H1 (cell line): ENCODE measurements around the gene ZNF350. TPM values are rescaled to one million over a fixed set of nuclear protein-coding genes. Genes with fewer than 3 reads are reported as not detected.

Source experiments
- CTCF ChIA-PET: fragments of 300-600 bp; sonication (Branson Sonifier 250); formaldehyde crosslinking; loops from one replicate; lab custom pipeline; 2021; ENCODE audit not compliant: partially characterized antibody; lab: Charles Lee
- POLR2A ChIA-PET: fragments of 300-600 bp; sonication (Branson Sonifier 250); formaldehyde crosslinking; loops from one replicate; lab custom pipeline; 2021; ENCODE audit warnings: inconsistent platforms; ENCODE audit not compliant: partially characterized antibody; lab: Charles Lee
- DNase-seq, 2 experiments: peaks; one replicate each; pipeline versions ENCODE4 v3.0.0 to v3.0.0-alpha.2; 2010 to 2022; ENCODE audit warnings: low spot score in 2 of 2, low read depth in 1 of 2, mixed read lengths in 1 of 2
- FAIRE-seq: peaks from 2 replicates; lab custom pipeline; 2011; peaks lifted over from hg19 to GRCh38; lab: Jason Lieb, UNC
- H2AFZ ChIP-seq: 2 replicates; pipeline ENCODE4 v1.8.1; 2012; ENCODE audit warnings: low read length, inconsistent platforms
- H2AK5ac ChIP-seq: 2 replicates; pipeline ENCODE4 v1.6.1; 2013; ENCODE audit warnings: low read depth, low read length
- H2BK120ac ChIP-seq: replicated peaks from 2 replicates; pipeline ENCODE3; 2013; ENCODE audit warnings: low read depth, low read length, inconsistent platforms
- H2BK12ac ChIP-seq: 2 replicates; pipeline ENCODE4 v1.6.1; 2013; ENCODE audit warnings: low read depth, low read length
- H2BK15ac ChIP-seq: 2 replicates; pipeline ENCODE4 v1.6.1; 2013; ENCODE audit warnings: low read length
- H2BK20ac ChIP-seq: 2 replicates; pipeline ENCODE4 v1.6.1; 2013; ENCODE audit warnings: low read length
- H2BK5ac ChIP-seq: 2 replicates; pipeline ENCODE4 v1.6.1; 2013; ENCODE audit warnings: low read depth, low read length
- H3K14ac ChIP-seq: 2 replicates; pipeline ENCODE4 v1.6.1; 2013; ENCODE audit warnings: inconsistent platforms; ENCODE audit not compliant: insufficient read length
- H3K18ac ChIP-seq: 2 replicates; pipeline ENCODE4 v1.6.1; 2013; ENCODE audit warnings: low read length; ENCODE audit errors: extremely low read depth
- H3K23ac ChIP-seq: 2 replicates; pipeline ENCODE4 v1.6.1; 2013; ENCODE audit warnings: inconsistent platforms; ENCODE audit not compliant: insufficient read length
- H3K23me2 ChIP-seq: 2 replicates; pipeline ENCODE4 v1.6.1; 2013; ENCODE audit warnings: low read depth, low read length
- H3K27ac ChIP-seq: 2 replicates; pipeline ENCODE4 v1.6.1; 2011; ENCODE audit warnings: low read depth, low read length, inconsistent platforms
- H3K27me3 ChIP-seq, 4 experiments: replicated peaks in 1 of 4; 1 replicate in 1 of 4; 2 replicates in 3 of 4; pipeline versions ENCODE4 v1.6.1 to v1.8.1; 2011 to 2013; ENCODE audit warnings: low read length in 3 of 4, mild to moderate bottlenecking in 3 of 4, inconsistent platforms in 2 of 4, mixed read lengths in 2 of 4, moderate library complexity in 1 of 4; ENCODE audit not compliant: control insufficient read depth in 3 of 4, insufficient read depth in 3 of 4; ENCODE audit errors: extremely low read depth in 1 of 4
- H3K36me3 ChIP-seq, 4 experiments: 2 replicates each; pipeline versions ENCODE4 v1.6.1 to v1.8.1; 2011 to 2013; ENCODE audit warnings: mild to moderate bottlenecking in 4 of 4, low read length in 3 of 4, moderate library complexity in 2 of 4, control low read depth in 1 of 4, inconsistent platforms in 1 of 4; ENCODE audit not compliant: insufficient read depth in 4 of 4, control insufficient read depth in 2 of 4
- H3K4ac ChIP-seq: replicated peaks from 2 replicates; pipeline ENCODE3; 2013; ENCODE audit warnings: low read length, low read depth, mixed read lengths, inconsistent platforms; ENCODE audit not compliant: insufficient read length
- H3K4me1 ChIP-seq, 4 experiments: replicated peaks in 1 of 4; 1 replicate in 1 of 4; 2 replicates in 3 of 4; pipeline versions ENCODE4 v1.6.1 to v1.8.1; 2011 to 2013; ENCODE audit warnings: low read length in 3 of 4, inconsistent platforms in 2 of 4, mixed read lengths in 1 of 4; ENCODE audit not compliant: insufficient read depth in 4 of 4, control insufficient read depth in 3 of 4
- H3K4me2 ChIP-seq, 2 experiments: 2 replicates each; pipeline versions ENCODE4 v1.6.1 to v1.8.1; 2011 to 2013; ENCODE audit warnings: low read depth in 2 of 2, low read length in 2 of 2, control low read depth in 1 of 2, inconsistent platforms in 1 of 2, mild to moderate bottlenecking in 1 of 2; ENCODE audit not compliant: insufficient read depth in 1 of 2
- H3K4me3 ChIP-seq, 4 experiments: fragments of 200-600, 300-600 bp in 1 of 4; sonication (generic), shearing (Covaris generic), sonication (Bioruptor Twin) in 1 of 4; 2 replicates each; pipeline versions ENCODE4 v1.5.1 to v1.8.1; 2011 to 2016; ENCODE audit warnings: low read length in 4 of 4, low read depth in 3 of 4, control low read depth in 2 of 4, inconsistent platforms in 2 of 4, mild to moderate bottlenecking in 2 of 4, mixed read lengths in 1 of 4, moderate library complexity in 1 of 4; ENCODE audit not compliant: insufficient read depth in 2 of 4; ENCODE audit errors: extremely low read depth in 1 of 4
- H3K56ac ChIP-seq: replicated peaks from 2 replicates; pipeline ENCODE3; 2013; ENCODE audit warnings: low read depth, mild to moderate bottlenecking, mixed read lengths, low read length, inconsistent platforms; ENCODE audit not compliant: insufficient read length
- H3K79me1 ChIP-seq: 2 replicates; pipeline ENCODE4 v1.6.1; 2013; ENCODE audit warnings: low read depth, low read length, control low read depth
- H3K79me2 ChIP-seq, 2 experiments: 2 replicates each; pipeline versions ENCODE4 v1.6.1 to v1.8.1; 2012 to 2013; ENCODE audit warnings: low read length in 2 of 2, mild to moderate bottlenecking in 2 of 2, inconsistent platforms in 1 of 2; ENCODE audit not compliant: insufficient read depth in 2 of 2, control insufficient read depth in 1 of 2
- H3K9ac ChIP-seq, 4 experiments: replicated peaks in 1 of 4; 1 replicate in 1 of 4; 2 replicates in 3 of 4; pipeline versions ENCODE4 v1.6.1 to v1.8.1; 2011 to 2013; ENCODE audit warnings: low read depth in 3 of 4, low read length in 3 of 4, control low read depth in 2 of 4, mild to moderate bottlenecking in 2 of 4, moderate library complexity in 2 of 4, inconsistent platforms in 1 of 4; ENCODE audit errors: extremely low read depth in 1 of 4
- H3K9me3 ChIP-seq, 2 experiments: 2 replicates each; pipeline versions ENCODE4 v1.6.1 to v1.8.1; 2012 to 2013; ENCODE audit warnings: mild to moderate bottlenecking in 2 of 2, moderate library complexity in 2 of 2, control low read depth in 1 of 2, inconsistent platforms in 1 of 2, low read depth in 1 of 2, low read length in 1 of 2, mixed read lengths in 1 of 2; ENCODE audit not compliant: insufficient read depth in 2 of 2
- H4K20me1 ChIP-seq, 2 experiments: replicated peaks in 1 of 2; 2 replicates each; pipeline versions ENCODE3 to v1.8.1; 2011 to 2013; ENCODE audit warnings: inconsistent platforms in 2 of 2, low read length in 2 of 2, mild to moderate bottlenecking in 1 of 2; ENCODE audit not compliant: insufficient read depth in 2 of 2, control insufficient read depth in 1 of 2
- H4K5ac ChIP-seq: 2 replicates; pipeline ENCODE4 v1.6.1; 2013; ENCODE audit warnings: low read length, low read depth, mixed read lengths, inconsistent platforms; ENCODE audit not compliant: insufficient read length
- H4K8ac ChIP-seq: 2 replicates; pipeline ENCODE4 v1.8.0; 2013; ENCODE audit warnings: mild to moderate bottlenecking, moderate library complexity, low read length, inconsistent platforms; ENCODE audit not compliant: insufficient read depth; ENCODE audit errors: extremely low read depth
- H4K91ac ChIP-seq: replicated peaks from 2 replicates; pipeline ENCODE3; 2013; ENCODE audit warnings: low read length, mixed read lengths, inconsistent platforms; ENCODE audit not compliant: insufficient read length
- CBX5 ChIP-seq: fragments of 300-800, 300-1000 bp; sonication (generic); IDR thresholded peaks from 2 replicates; pipeline ENCODE4 v1.7.1; 2016; ENCODE audit warnings: antibody characterized with exemption, low read length, low read depth
- GTF2F1 ChIP-seq: IDR thresholded peaks from 2 replicates; pipeline ENCODE4 v1.6.1; 2012; ENCODE audit warnings: low read depth, low read length, improper control_type of control experiment, borderline replicate concordance
- JUN ChIP-seq: IDR thresholded peaks from 2 replicates; pipeline ENCODE4 v1.6.1; 2011; ENCODE audit warnings: low read depth, mild to moderate bottlenecking, improper control_type of control experiment, low read length
- ZNF274 ChIP-seq: IDR thresholded peaks from 2 replicates; pipeline ENCODE4 v1.7.0; 2012; ENCODE audit warnings: low read length, borderline replicate concordance; ENCODE audit errors: extremely low read depth
- WGBS, 2 experiments: shearing (Covaris generic) in 1 of 2; methylation state at CpG; one replicate each; pipeline versions ENCODE4 v1.1.6 to v1.1.7; 2013 to 2015; ENCODE audit warnings: low lambda C conversion rate in 2 of 2, mixed read lengths in 2 of 2, inconsistent platforms in 1 of 2, low coverage in 1 of 2, missing lambda C conversion rate in 1 of 2; ENCODE audit not compliant: insufficient replicate concordance in 2 of 2, insufficient coverage in 1 of 2, insufficient read length in 1 of 2; ENCODE audit errors: extremely low coverage in 1 of 2, missing lambda C conversion rate in 1 of 2; 5-methylcytosine and 5-hydroxymethylcytosine counted together
- polyA plus RNA-seq, 7 experiments: library from polyadenylated mRNA; depleted of rRNA in 3 of 7; stranded (reverse) in 5 of 7; unstranded in 2 of 7; fragments of >200 nt in 5 of 7; fragments of 200-250 nt in 2 of 7; gene quantifications; 1 replicate in 5 of 7; 2 replicates in 1 of 7; 4 replicates in 1 of 7; pipeline versions ENCODE4 v1.2.1 to v1.2.3, GENCODE V29; 2011 to 2013; ENCODE audit warnings: missing spikeins in 2 of 7, mixed read lengths in 2 of 7
- total RNA-seq: library from RNA; stranded (reverse); fragmentation: NEBNext Ultra II Directional; extraction: Animal tissue kit (Norgen Biotek cat#: 25700); gene quantifications from 2 replicates; pipeline ENCODE4 v1.2.1, GENCODE V29; 2021

The ZNF350 gene
- total and polyA plus RNA-seq, 2 of the 8 experiments (the other 6 are each of a cell fraction or from before 2014, with no cell fraction given), result 1.7 to 5.3 TPM

DNA sequence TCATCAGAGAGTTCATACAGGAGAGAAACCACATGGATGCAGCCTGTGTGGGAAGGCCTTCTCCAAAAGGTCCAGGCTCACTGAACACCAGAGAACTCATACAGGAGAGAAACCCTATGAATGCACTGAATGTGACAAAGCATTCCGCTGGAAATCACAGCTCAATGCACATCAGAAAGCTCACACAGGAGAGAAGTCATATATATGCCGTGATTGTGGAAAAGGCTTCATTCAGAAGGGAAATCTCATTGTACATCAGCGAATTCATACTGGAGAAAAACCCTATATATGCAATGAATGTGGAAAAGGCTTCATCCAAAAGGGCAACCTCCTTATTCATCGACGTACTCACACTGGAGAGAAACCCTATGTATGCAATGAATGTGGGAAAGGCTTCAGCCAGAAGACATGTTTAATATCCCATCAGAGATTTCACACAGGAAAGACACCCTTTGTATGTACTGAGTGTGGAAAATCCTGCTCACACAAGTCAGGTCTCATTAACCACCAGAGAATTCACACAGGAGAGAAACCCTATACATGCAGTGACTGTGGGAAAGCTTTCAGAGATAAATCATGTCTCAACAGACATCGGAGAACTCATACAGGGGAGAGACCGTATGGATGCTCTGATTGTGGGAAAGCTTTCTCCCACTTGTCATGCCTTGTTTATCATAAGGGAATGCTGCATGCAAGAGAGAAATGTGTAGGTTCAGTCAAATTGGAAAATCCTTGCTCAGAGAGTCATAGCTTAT lies 41.7 kb downstream of the ZNF350 start:
- H3K18ac ChIP-seq, result no peak overlapping the region
- H3K9me3 ChIP-seq, result peaks cover 89 to 95% of the 10 kb centered on the region in 2 experiments
- no peak overlapping the region for H2BK120ac ChIP-seq
- DNase-seq (no peak), FAIRE-seq (no peak)
- H2BK12ac ChIP-seq, result no peak overlapping the region
- H3K4ac ChIP-seq, result no peak overlapping the region
- no peaks in the 10 kb centered on the region for H3K79me2 ChIP-seq
- POLR2A ChIA-PET, result interaction anchor here (1.1 to 1.5 kb wide), 5 partner anchors 17 to 82 kb away, joined by 3 to 4 read pairs (median 3); no protein-coding TSS in a partner anchor
- H3K9ac ChIP-seq, result no peak overlapping the region
- H3K14ac ChIP-seq, result no peak overlapping the region
- H3K36me3 ChIP-seq, result peaks cover 36 to 69% (median 61%) of the 10 kb centered on the region in 4 experiments
- no peaks in the 10 kb centered on the region for H4K20me1 ChIP-seq
- H4K5ac ChIP-seq, result no peak overlapping the region
- no peak overlapping the region for H3K23ac ChIP-seq
- CTCF ChIA-PET, result no interaction called here
- no peak overlapping the region for H4K8ac ChIP-seq
- no peak overlapping the region for H2BK5ac ChIP-seq
- H2AFZ ChIP-seq, result no peak overlapping the region
- no peak overlapping the region for H3K27ac ChIP-seq
- H3K23me2 ChIP-seq, result no peaks in the 10 kb centered on the region
- H2BK15ac ChIP-seq, result no peak overlapping the region
- 94% methylated on average over 7 of the region's 7 CpGs; no CpG with 5 or more reads in 1 of the 2 experiments for WGBS, 2 experiments
- no peaks in the 10 kb centered on the region for H3K79me1 ChIP-seq
- H4K91ac ChIP-seq, result no peak overlapping the region
- H3K4me3 ChIP-seq, result peak overlapping the region in 1 of 4 experiments; percentile 12; a peak in 1 of 8 replicates
- TF ChIP-seq JUN (no peak), CBX5 (no peak), GTF2F1 (peak; percentile 66), ZNF274 (peak; percentile 86)
- H3K4me1 ChIP-seq, result no peaks in the 10 kb centered on the region
- no peak overlapping the region for H2BK20ac ChIP-seq
- no peaks in the 10 kb centered on the region for H3K27me3 ChIP-seq
- no peak overlapping the region for H3K4me2 ChIP-seq
- no peak overlapping the region for H3K56ac ChIP-seq
- H2AK5ac ChIP-seq, result no peak overlapping the region
